ENCODE data around the gene NUSAP1.
"Not testable (repeated sequence)": the region's sequence is repeated elsewhere in the genome, so short reads cannot be mapped to it uniquely, and the experiment has no call there.

Gene NUSAP1

GRCh38 chr15:41332194-41333025 lies at the start of gene NUSAP1, which contains the start of gene OIP5:
TSS of gene NUSAP1 (plus strand) at chr15:41332881. CDS start at chr15:41332958, 77 bp downstream.
TSS of gene OIP5 (minus strand) at chr15:41332591. CDS start at chr15:41332561, 30 bp downstream.
- DNase-seq = peak; percentile 96 to 99

- DNase-seq = not testable (repeated sequence)
Observed at GRCh38 chr15:41282980-41283652, 49.6 kb upstream of the NUSAP1 start.

DNA sequence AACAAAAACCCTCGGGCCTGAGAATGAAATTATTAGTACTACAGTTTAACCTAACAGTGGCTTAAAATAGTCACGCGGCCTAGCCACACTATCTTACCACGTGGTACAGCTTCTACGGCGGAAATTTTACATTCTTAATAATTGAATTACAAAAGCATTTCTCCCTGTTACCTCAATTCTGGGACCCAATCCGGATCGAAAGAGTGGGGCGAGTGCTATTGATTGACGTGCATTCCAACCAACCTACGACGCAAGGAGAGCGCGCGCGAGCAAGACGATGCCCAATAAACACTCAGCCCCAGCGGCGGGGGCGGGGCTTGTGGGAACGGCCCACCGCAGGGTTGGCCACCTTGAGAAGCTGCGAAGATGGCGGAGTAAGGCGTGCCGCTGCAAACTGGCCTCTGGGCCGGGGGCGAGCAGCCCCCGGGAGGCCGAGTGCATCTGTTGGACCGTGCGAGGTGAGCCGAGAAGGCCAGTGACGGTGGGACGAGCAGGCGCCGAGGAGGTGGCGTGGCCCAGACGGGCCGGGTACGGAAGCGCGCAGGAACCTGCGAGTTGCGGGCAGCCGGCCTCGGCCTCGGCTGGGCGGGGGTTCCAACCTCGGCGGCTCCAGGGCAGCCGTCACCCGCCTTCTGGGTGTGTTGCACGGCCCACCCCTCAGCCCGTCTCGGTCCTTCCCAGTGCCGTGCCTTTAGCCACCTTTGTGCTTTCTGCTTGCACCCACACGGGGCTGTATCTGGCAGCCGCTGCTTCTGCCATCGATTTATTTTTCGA lies 48.8 kb upstream of the NUSAP1 start:
- peak; percentile 92 to 98 for DNase-seq

GRCh38 chr15:41284427-41285177 lies 48.1 kb upstream of the NUSAP1 start:
- DNase-seq = peak in 1 of 2 experiments; percentile 3

DNA sequence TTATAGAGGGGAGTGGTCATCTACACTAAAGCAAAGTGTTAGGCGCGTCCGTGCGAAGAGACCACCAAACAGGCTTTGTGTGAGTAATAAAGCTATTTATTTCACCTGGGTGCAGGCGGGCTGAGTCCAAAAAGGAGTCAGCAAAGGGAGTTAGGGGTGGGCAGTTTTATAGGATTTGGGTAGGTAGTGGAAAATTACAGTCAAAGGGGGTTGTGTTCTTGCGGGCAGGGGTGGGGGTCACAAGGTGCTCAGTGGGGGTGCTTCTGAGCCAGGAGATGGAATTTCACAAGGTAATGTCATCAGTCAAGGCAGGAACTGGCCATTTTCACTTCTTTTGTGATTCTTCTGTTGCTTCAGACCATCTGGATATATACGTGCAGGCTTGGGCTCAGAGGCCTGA lies 47.4 kb upstream of the NUSAP1 start:
- DNase-seq = no peak

- no peak for DNase-seq
Observed at GRCh38 chr15:41286665-41287333, 45.9 kb upstream of the NUSAP1 start.

GRCh38 chr15:41288464-41288863 lies 44.2 kb upstream of the NUSAP1 start:
- no peak for DNase-seq

DNA sequence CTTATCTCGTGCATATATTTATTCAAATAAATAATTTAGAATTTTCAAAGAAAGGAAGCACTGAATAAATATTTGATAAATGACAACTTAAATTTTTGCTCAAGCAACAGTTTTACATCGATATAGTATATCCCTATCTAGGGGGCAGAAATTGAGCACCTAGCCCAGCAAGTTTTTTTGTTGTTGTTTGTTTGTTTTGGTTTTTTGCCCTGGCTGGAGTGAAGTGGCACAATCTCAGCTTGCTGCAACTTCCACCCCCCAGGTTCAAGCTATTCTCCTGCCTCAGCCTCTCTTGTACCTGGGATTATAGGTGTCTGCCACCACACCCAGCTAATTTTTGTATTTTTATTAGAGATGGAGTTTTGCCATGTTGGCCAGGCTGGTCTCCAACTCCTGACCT lies 42.7 kb upstream of the NUSAP1 start:
- no peak for DNase-seq

GRCh38 chr15:41291065-41291631 lies 41.5 kb upstream of the NUSAP1 start:
- DNase-seq = no peak

GRCh38 chr15:41292521-41292920 lies 40.2 kb upstream of the NUSAP1 start:
- DNase-seq = no peak

DNA sequence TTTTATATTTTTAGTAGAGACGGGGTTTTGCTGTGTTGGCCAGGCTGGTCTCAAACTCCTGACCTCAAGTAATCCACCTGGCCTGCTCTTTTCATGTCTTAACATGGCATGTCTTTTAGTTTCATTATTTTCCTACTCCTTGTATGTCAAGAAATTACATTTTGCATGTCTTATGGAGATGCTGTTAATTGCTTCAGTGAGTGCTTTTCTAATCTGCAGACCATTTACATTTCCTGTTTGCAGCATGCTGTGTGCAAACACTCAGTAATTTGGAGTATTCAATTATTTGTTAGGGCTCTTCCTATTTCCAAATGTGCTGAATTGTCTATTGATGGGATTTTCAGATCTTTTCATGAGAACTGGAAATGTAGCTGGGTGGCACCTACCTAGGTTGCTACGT lies 31.5 kb upstream of the NUSAP1 start:
- DNase-seq = not testable (repeated sequence)

DNA sequence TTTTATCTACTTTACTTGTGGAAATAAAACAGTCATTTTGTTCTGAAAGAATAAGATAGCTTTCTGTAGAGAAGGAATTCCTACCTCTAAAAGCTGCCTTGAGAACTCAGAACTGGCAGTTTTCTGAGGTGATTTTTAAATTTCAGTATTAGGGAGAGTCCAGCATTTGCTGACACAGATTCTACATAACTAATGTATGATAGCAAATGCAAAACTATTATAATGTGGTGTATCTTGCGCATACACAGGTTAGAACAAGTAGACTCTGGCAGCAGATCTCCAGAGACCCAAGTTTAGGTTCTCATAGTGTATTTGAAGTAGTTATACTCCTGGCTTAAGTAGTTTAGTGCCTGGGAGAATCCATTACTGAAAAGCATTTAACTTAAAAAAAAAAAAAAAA lies 31.1 kb upstream of the NUSAP1 start:
- no peak for DNase-seq

- DNase-seq = no peak
Observed at GRCh38 chr15:41304149-41304770, 28.4 kb upstream of the NUSAP1 start.

- no peak for DNase-seq
Observed at GRCh38 chr15:41307679-41308078, 25.0 kb upstream of the NUSAP1 start.

GRCh38 chr15:41309226-41309905 lies 23.3 kb upstream of the NUSAP1 start:
- no peak for DNase-seq

DNA sequence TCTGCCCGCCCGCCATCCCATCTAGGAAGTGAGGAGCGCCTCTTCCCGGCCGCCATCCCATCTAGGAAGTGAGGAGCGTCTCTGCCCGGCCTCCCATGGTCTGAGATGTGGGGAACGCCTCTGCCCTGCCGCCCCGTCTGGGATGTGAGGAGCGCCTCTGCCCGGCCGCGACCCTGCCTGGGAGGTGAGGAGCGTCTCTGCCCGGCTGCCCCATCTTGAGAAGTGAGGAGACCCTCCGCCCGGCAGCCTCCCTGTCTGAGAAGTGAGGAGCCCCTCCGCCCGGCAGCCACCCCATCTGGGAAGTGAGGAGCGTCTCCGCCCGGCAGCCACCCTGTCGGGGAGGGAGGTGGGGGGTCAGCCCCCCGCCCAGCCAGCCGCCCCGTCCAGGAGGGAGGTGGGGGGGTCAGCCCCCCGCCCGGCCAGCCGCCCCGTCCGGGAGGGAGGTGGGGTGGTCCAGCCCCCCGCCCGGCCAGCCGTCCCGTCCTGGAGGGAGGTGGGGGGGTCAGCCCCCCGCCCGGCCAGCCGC lies 11.8 kb upstream of the NUSAP1 start:
- DNase-seq = not testable (repeated sequence)

DNA sequence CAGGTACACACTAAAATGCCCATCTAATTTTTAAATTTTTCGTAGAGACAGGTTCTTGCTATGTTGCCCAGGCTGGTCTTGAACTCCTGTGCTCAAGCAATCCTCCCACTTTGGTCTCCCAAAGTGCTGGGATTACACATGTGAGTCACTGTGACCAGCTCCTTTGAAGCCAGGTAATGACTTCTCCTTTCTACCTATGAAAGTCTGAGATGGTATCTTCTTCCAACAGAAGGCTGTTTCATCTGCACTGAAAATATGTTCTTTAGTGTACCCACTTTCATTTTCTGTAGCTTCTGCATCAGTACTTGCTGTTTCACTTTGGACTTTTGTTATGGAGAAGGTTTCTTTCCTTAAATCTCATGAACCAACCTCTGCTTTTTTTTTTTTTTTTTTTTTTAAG lies 9.1 kb upstream of the NUSAP1 start:
- no peak for DNase-seq

DNA sequence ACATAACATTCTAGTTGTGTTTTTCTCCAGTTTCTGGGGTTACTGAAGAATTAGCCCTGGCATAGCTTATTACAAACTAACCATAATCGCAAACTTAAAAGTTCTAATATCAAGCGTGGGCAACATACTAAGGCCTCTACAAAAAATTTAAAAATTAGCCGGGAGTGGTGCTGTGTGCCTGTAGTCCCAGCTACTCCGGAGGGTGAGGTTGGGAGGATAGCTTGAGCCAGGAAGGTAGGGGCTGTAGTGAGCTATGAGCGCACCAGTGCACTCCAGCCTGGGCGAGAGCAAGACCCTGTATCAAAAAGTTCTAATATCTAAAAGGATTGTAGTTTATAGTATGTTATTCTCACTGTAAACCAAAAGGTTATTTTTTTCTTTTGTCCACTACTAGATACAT lies 1.4 kb upstream of the NUSAP1 start:
- DNase-seq = no peak

DNA sequence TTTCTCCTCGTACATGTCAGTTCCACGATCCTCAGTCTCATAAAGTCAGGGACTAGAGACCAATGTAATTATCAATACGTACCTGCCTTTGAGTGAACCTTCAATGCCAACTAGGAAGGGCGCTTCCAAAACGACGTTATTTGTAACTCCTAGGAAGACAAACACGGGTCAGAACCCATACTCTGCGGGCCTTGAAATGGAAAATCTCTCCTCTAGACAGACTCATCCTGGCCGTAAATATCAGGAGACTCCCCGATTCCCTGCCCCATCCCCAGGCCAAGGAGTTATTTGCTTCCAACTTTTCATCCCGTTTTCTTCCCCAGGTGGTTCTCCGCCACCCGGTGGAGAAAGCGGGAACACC lies 868 bp upstream of the NUSAP1 start:
- no peak for DNase-seq

DNA sequence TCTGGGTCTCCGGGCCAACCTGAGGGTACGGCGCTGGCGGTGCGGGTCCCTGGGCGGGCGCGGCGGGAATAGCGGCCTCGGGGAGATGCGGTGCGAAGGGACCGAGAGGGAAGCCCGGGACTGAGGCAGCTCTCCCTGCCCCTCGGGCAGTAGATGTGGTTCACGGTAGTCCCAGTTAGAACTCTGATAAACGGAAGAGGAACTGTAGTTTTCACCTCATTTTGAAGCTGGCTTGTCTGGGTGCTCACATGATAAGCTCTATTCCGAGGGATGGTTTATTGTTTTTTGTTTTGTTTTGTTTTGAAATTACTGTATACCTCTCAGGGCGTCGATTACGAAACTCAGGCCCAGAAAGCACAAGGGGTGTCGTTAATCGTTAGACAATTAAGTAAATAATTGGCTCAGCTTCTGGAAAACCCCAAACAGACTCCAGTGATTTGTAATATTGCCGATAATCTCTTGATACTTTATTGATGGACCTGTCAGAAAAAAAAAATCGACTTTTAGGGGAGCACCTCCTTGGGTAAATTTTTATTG lies 413 bp downstream of the NUSAP1 start:
- peak in 1 of 2 experiments; percentile 34 for DNase-seq
